ENCODE results near the gene BAIAP2L2.
A peak's percentile ranks its signal among the peaks of the same experiment; 100 is the strongest.
"Not testable (repeated sequence)": the region's sequence is repeated elsewhere in the genome, so short reads cannot be mapped to it uniquely, and the experiment has no call there.

Gene BAIAP2L2

GRCh38 chr22:38110008-38110862 lies at the start of gene BAIAP2L2:
TSS of gene BAIAP2L2 (minus strand) at chr22:38110684. CDS start at chr22:38110525, 159 bp downstream.
- no peak for DNase-seq (ENCODE audit: low spot score)

GRCh38 chr22:38155703-38156102 lies 45.2 kb upstream of the BAIAP2L2 start:
- no peak for DNase-seq (ENCODE audit: low spot score)

- DNase-seq (ENCODE audit: low spot score) = not testable (repeated sequence)
These were observed 44.1 kb upstream of the BAIAP2L2 start for GRCh38 chr22:38154563-38154915.

- no peak for DNase-seq (ENCODE audit: low spot score)
These were observed 43.5 kb upstream of the BAIAP2L2 start for GRCh38 chr22:38153821-38154562.

GRCh38 chr22:38151126-38151500 lies 40.6 kb upstream of the BAIAP2L2 start:
- no peak for DNase-seq (ENCODE audit: low spot score)

GRCh38 chr22:38148245-38148644 lies 37.8 kb upstream of the BAIAP2L2 start:
- DNase-seq (ENCODE audit: low spot score) = peak; percentile 43

GRCh38 chr22:38146166-38146565 lies 35.7 kb upstream of the BAIAP2L2 start:
- not testable (repeated sequence) for DNase-seq (ENCODE audit: low spot score)

- DNase-seq (ENCODE audit: low spot score) = no peak
These were observed 33.5 kb upstream of the BAIAP2L2 start for GRCh38 chr22:38144025-38144405.

- DNase-seq (ENCODE audit: low spot score) = no peak
These were observed 32.1 kb upstream of the BAIAP2L2 start for GRCh38 chr22:38142606-38143005.

GRCh38 chr22:38141217-38141973 lies 30.9 kb upstream of the BAIAP2L2 start:
- peak; percentile 4 for DNase-seq (ENCODE audit: low spot score)

- DNase-seq (ENCODE audit: low spot score) = peak; percentile 3
These were observed 29.4 kb upstream of the BAIAP2L2 start for GRCh38 chr22:38139901-38140300.

GRCh38 chr22:38138961-38139360 lies 28.5 kb upstream of the BAIAP2L2 start:
- no peak for DNase-seq (ENCODE audit: low spot score)

- DNase-seq (ENCODE audit: low spot score) = no peak
These were observed 27.6 kb upstream of the BAIAP2L2 start for GRCh38 chr22:38137876-38138687.

- DNase-seq (ENCODE audit: low spot score) = no peak
These were observed 26.1 kb upstream of the BAIAP2L2 start for GRCh38 chr22:38136607-38137006.

GRCh38 chr22:38135133-38135706 lies 24.7 kb upstream of the BAIAP2L2 start:
- peak; percentile 86 for DNase-seq (ENCODE audit: low spot score)

- no peak for DNase-seq (ENCODE audit: low spot score)
These were observed 22.8 kb upstream of the BAIAP2L2 start for GRCh38 chr22:38133331-38133730.

- DNase-seq (ENCODE audit: low spot score) = no peak
These were observed 22.3 kb upstream of the BAIAP2L2 start for GRCh38 chr22:38132794-38133193.

GRCh38 chr22:38132136-38132535 lies 21.7 kb upstream of the BAIAP2L2 start:
- DNase-seq (ENCODE audit: low spot score) = no peak

- DNase-seq (ENCODE audit: low spot score) = no peak
These were observed 20.9 kb upstream of the BAIAP2L2 start for GRCh38 chr22:38131399-38131798.

GRCh38 chr22:38129856-38130255 lies 19.4 kb upstream of the BAIAP2L2 start:
- DNase-seq (ENCODE audit: low spot score) = no peak

GRCh38 chr22:38129021-38129420 lies 18.5 kb upstream of the BAIAP2L2 start:
- no peak for DNase-seq (ENCODE audit: low spot score)

All from AG20443 (cell line).